ENCODE results near the gene TMEM132C.

- no peak for TF ChIP-seq CTCF (IDR thresholded peaks at IDR 0.05; ENCODE audit: low read depth, low read length, poor library complexity, severe bottlenecking)
- TF ChIP-seq EZH2phosphoT487 (IDR thresholded peaks at IDR 0.05; ENCODE audit: borderline replicate concordance, low read length), result no peak
Observed at GRCh38 chr12:128570191-128571065, 303.5 kb downstream of the TMEM132C start.

Measured in DOHH2 (cell line).